Breast epithelium (tissue), 4 donors: ENCODE data around the gene PRELID1. TPM values are rescaled to one million over a fixed set of nuclear protein-coding genes. Genes with fewer than 3 reads are reported as not detected.
A peak's percentile ranks its signal among the peaks of the same experiment; 100 is the strongest.

Source experiments
- DNase-seq, 2 donors: peaks; one replicate each; pipeline ENCODE4 v3.0.0-alpha.2; 2019; ENCODE audit warnings: low spot score in 2 of 2
- H3K27ac ChIP-seq, 2 donors: fragments of 200-600 bp; sonication (generic) in 1 of 2; one replicate each; pipeline ENCODE4 v1.5.1; 2016 to 2019; ENCODE audit warnings: mild to moderate bottlenecking in 1 of 2
- H3K27me3 ChIP-seq, 2 donors: fragments of 200-600 bp; sonication (generic) in 1 of 2; one replicate each; pipeline versions ENCODE4 v1.5.1 to v1.6.0; 2017 to 2019; ENCODE audit warnings: control low read depth in 1 of 2, mild to moderate bottlenecking in 1 of 2
- H3K36me3 ChIP-seq: fragments of 200-600 bp; one replicate; pipeline ENCODE4 v1.5.1; 2019
- H3K4me1 ChIP-seq, 2 donors: fragments of 200-600 bp; sonication (generic); one replicate each; pipeline ENCODE4 v1.5.1; 2016 to 2019; ENCODE audit warnings: control low read depth in 1 of 2
- H3K4me3 ChIP-seq, 3 donors: fragments of 200-600 bp; sonication (generic); 1 replicate in 2 of 3; 2 replicates in 1 of 3; pipeline ENCODE4 v1.5.1; 2016 to 2019; ENCODE audit warnings: mild to moderate bottlenecking in 3 of 3, moderate library complexity in 2 of 3
- H3K9me3 ChIP-seq, 2 donors: fragments of 200-600 bp; sonication (generic) in 1 of 2; one replicate each; pipeline ENCODE4 v1.5.1; 2016 to 2019; ENCODE audit warnings: control low read depth in 1 of 2
- POLR2A ChIP-seq: fragments of 450-650 bp; IDR thresholded peaks from one replicate; pipeline ENCODE4 v1.6.1; 2016; ENCODE audit warnings: antibody characterized with exemption, mild to moderate bottlenecking, moderate library complexity
- POLR2AphosphoS5 ChIP-seq, 3 donors: sonication (generic); formaldehyde crosslinking; IDR thresholded peaks; one replicate each; pipeline ENCODE4 v1.6.1; 2017; ENCODE audit warnings: antibody characterized with exemption in 3 of 3
- intact Hi-C: fragments of 100-400 bp; cut with DNase I; formaldehyde crosslinking; loops from one replicate; pipeline ENCODE4 v1.15.1; 2023; ENCODE audit warnings: low total_unique reads
- total RNA-seq, 3 donors: library from RNA; depleted of rRNA; stranded (reverse); fragments of >200 nt; gene quantifications; one replicate each; pipeline ENCODE4 v1.1.0, GENCODE V29; 2016
- TF ChIP-seq, protein P1 (sequence below), 3 donors: fragments of 450-650 bp; IDR thresholded peaks; one replicate each; pipeline ENCODE4 v1.5.1; 2016 to 2017; ENCODE audit warnings: antibody characterized with exemption in 3 of 3, mild to moderate bottlenecking in 3 of 3, moderate library complexity in 3 of 3

The PRELID1 gene
- total RNA-seq, 3 donors from 2014 or later = 61.0 to 97.0 (median 68.8) TPM

DNA sequence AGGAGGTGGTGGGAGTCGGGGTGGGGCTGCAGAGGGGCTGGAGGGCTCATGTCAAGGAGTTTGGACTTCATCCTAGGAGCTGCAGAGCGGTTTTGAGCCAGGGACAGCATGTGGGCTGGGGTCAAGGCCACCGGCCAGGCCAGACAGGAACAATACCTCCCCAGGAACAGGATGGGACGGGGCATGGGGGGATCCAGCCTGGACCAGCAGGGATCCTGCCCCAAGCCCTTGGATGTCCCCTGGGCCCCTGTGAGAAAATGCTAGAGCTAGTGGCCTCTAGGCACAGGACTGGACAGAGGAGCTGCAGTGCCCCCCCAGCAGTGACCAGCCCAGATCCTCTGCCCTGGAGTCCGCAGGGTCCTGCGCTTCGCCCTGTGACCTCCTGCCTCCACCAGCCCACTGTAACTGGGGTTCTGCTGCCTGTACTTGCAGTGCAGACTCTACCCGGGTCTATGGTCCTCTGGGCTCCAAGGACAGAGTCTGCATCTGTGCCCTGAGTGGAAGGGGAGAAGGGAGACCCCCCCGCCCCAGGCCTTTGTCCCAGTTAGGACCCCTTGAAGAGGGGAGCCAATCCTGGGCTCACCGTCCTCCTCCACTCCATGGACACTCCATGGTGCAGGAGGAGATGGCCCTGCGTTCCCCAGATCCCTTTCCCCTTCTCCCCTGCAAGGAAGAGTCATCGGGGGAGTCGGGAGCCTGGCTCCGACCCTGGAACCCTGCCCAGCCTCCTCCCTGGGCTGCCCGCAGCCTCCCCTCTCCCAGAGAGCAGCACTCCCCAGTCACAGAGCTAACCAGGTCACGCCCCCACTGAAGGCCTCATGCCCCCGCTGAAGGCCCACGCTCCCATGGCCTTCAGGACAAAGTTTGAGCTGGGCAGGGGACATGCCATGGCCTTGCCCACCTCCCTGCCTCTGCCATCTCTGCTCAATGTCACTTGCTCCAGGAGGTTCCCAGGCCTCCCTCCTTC lies 11.1 kb downstream of the PRELID1 start:
- H3K27me3 ChIP-seq = no peaks in the 10 kb centered on the region
- DNase-seq = no peak
- H3K4me3 ChIP-seq = no peak overlapping the region
- H3K36me3 ChIP-seq = no peaks in the 10 kb centered on the region
- no peaks in the 10 kb centered on the region for H3K9me3 ChIP-seq
- H3K4me1 ChIP-seq = peaks cover 5 to 11% of the 10 kb centered on the region in 2 donors
- H3K27ac ChIP-seq = no peak overlapping the region
- intact Hi-C loops = loop anchor here (5.0 to 10.0 kb wide), 2 partner anchors 50 to 202 kb away; no protein-coding TSS in a partner anchor
- no peak for TF ChIP-seq POLR2A
- TF ChIP-seq POLR2AphosphoS5 (IDR thresholded peaks at IDR 0.05) = no peak
- TF ChIP-seq, protein P1, sequence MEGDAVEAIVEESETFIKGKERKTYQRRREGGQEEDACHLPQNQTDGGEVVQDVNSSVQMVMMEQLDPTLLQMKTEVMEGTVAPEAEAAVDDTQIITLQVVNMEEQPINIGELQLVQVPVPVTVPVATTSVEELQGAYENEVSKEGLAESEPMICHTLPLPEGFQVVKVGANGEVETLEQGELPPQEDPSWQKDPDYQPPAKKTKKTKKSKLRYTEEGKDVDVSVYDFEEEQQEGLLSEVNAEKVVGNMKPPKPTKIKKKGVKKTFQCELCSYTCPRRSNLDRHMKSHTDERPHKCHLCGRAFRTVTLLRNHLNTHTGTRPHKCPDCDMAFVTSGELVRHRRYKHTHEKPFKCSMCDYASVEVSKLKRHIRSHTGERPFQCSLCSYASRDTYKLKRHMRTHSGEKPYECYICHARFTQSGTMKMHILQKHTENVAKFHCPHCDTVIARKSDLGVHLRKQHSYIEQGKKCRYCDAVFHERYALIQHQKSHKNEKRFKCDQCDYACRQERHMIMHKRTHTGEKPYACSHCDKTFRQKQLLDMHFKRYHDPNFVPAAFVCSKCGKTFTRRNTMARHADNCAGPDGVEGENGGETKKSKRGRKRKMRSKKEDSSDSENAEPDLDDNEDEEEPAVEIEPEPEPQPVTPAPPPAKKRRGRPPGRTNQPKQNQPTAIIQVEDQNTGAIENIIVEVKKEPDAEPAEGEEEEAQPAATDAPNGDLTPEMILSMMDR (IDR thresholded peaks at IDR 0.05) = no peak

DNA sequence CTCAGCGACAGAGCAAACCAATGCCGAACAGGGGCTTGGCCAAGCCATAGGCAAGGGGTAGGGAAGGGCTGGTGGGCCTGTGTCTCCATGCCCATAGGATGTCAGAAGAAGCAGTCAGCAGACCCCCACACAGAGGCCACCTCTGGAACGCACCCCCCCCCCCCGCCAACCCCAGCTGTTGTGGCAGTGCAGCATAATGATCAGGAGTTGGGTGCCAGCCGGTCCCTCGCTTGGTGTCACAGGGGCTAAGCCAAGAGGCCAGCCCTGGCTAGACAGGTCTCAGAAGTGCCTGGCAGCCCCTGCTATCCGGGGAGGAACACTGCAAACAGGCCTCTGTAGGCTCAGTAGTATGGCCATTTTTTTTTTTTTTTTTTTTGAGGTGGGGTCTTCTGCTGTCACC lies 11.8 kb downstream of the PRELID1 start:
- Histone ChIP-seq H3K9me3 (no peaks in the 10 kb centered on the region), H3K4me1 (peaks cover 5 to 11% of the 10 kb centered on the region in 2 donors), H3K36me3 (no peaks in the 10 kb centered on the region), H3K27ac (no peak overlapping the region), H3K27me3 (no peaks in the 10 kb centered on the region), H3K4me3 (no peak overlapping the region)
- TF ChIP-seq, protein P1 (IDR thresholded peaks at IDR 0.05) = no peak
- TF ChIP-seq POLR2AphosphoS5 (IDR thresholded peaks at IDR 0.05) (no peak), POLR2A (no peak)
- DNase-seq = no peak
- intact Hi-C loops = loop anchor here (5.0 to 10.0 kb wide), 2 partner anchors 49 to 203 kb away; no protein-coding TSS in a partner anchor

DNA sequence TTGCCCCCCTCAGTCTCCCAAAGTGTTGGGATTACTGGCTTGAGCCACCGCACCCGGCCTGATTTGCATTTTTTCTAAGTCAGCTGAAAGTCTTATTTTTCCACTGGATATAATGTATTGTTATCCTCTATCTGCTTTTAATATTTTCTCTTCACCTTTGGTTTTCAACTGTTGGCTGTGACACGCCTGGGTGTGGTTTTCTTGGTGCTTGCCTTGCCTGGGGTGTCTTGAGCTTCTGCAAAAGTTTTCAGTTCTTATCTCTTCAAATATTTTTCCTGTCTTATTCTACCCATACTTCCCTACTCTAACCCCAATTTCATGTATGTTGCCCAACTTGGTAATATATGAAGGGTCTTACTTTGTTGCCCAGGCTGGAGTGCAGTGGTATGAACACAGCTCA lies 12.4 kb downstream of the PRELID1 start:
- no peaks in the 10 kb centered on the region for H3K9me3 ChIP-seq
- H3K27ac ChIP-seq = no peak overlapping the region
- H3K27me3 ChIP-seq = no peaks in the 10 kb centered on the region
- no peak overlapping the region for H3K4me3 ChIP-seq
- peaks cover 5 to 8% of the 10 kb centered on the region in 2 donors for H3K4me1 ChIP-seq
- no peak for DNase-seq
- TF ChIP-seq, protein P1 (IDR thresholded peaks at IDR 0.05) = no peak
- intact Hi-C loops = loop anchor here (5.0 to 10.0 kb wide), 2 partner anchors 49 to 204 kb away; no protein-coding TSS in a partner anchor
- H3K36me3 ChIP-seq = no peaks in the 10 kb centered on the region

DNA sequence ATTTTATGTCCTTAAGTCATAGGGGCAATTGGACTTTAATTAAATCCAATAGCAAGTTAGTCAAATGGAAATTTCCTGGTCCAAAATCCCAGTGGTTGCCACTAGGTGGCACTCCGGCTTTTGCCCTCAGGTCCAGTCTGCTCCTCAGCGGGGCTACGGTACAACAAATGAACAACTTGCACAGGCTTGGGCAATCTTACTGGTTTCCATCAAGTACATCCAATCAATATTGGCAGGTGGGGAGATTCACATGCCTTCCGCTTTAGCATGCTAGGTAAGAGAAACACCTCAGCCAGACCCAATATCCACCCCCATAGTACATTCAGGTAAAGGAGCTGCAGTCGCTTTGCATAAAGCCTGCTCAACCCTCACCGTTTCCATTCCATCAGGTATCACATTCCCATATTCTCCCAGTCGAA lies 14.4 kb downstream of the PRELID1 start:
- intact Hi-C loops = loop anchor here (5.0 to 10.0 kb wide), 2 partner anchors 47 to 206 kb away; no protein-coding TSS in a partner anchor
- no peaks in the 10 kb centered on the region for H3K27me3 ChIP-seq
- no peaks in the 10 kb centered on the region for H3K36me3 ChIP-seq
- H3K27ac ChIP-seq = no peak overlapping the region
- no peak for TF ChIP-seq POLR2AphosphoS5 (IDR thresholded peaks at IDR 0.05)
- TF ChIP-seq, protein P1 (IDR thresholded peaks at IDR 0.05) = peak; percentile 79 to 88 (median 81)
- DNase-seq = peak; percentile 67 to 75
- no peaks in the 10 kb centered on the region for H3K9me3 ChIP-seq
- no peak overlapping the region for H3K4me3 ChIP-seq
- H3K4me1 ChIP-seq = no peaks in the 10 kb centered on the region
